HEK293 (cell line): ENCODE data around the gene ALS2.

Source experiments
- CTCF ChIP-seq: fragments of 450-650 bp; formaldehyde crosslinking; IDR thresholded peaks from 2 replicates; pipeline ENCODE4 v1.5.1; 2016; ENCODE audit warnings: missing biosample characterization, missing genetic modification characterization
- PRDM2 ChIP-seq: fragments of 450-650 bp; formaldehyde crosslinking; IDR thresholded peaks from 2 replicates; pipeline ENCODE4 v1.5.1; 2016; ENCODE audit warnings: missing biosample characterization, missing genetic modification characterization, borderline replicate concordance
- REPIN1 ChIP-seq: fragments of 450-650 bp; formaldehyde crosslinking; IDR thresholded peaks from 2 replicates; pipeline ENCODE4 v1.5.1; 2017; ENCODE audit warnings: missing biosample characterization, missing genetic modification characterization, low read depth
- REST ChIP-seq: fragments of 450-650 bp; formaldehyde crosslinking; IDR thresholded peaks from 2 replicates; pipeline ENCODE4 v1.5.1; 2016; ENCODE audit warnings: missing biosample characterization, missing genetic modification characterization
- SP2 ChIP-seq: fragments of 450-650 bp; formaldehyde crosslinking; IDR thresholded peaks from 2 replicates; pipeline ENCODE4 v1.5.1; 2016; ENCODE audit warnings: missing biosample characterization, missing genetic modification characterization
- TCF7L2 ChIP-seq: IDR thresholded peaks from 2 replicates; pipeline ENCODE4 v1.6.1; 2011; ENCODE audit warnings: low read depth, mild to moderate bottlenecking, inconsistent platforms, low read length, moderate library complexity, borderline replicate concordance
- ZBTB7A ChIP-seq: fragments of 450-650 bp; formaldehyde crosslinking; IDR thresholded peaks from 2 replicates; pipeline ENCODE4 v1.5.1; 2016; ENCODE audit warnings: low read depth, missing biosample characterization, missing genetic modification characterization
- ZNF26 ChIP-seq: fragments of 450-650 bp; formaldehyde crosslinking; IDR thresholded peaks from 2 replicates; pipeline ENCODE4 v1.5.1; 2016; ENCODE audit warnings: missing biosample characterization, missing genetic modification characterization
- ZNF274 ChIP-seq, 2 experiments: fragments of 200-500 bp in 1 of 2; fragments of 450-650 bp in 1 of 2; sonication (Bioruptor generic) in 1 of 2; formaldehyde crosslinking in 1 of 2; IDR thresholded peaks; 2 replicates each; pipeline versions ENCODE4 v1.5.1 to v1.6.1; 2014 to 2016; ENCODE audit warnings: borderline replicate concordance in 1 of 2, inconsistent platforms in 1 of 2, low read length in 1 of 2, missing biosample characterization in 1 of 2, missing genetic modification characterization in 1 of 2
- ZNF324 ChIP-seq: fragments of 450-650 bp; formaldehyde crosslinking; IDR thresholded peaks from 2 replicates; pipeline ENCODE4 v1.5.1; 2016; ENCODE audit warnings: missing biosample characterization, missing genetic modification characterization
- ZNF433 ChIP-seq: fragments of 450-650 bp; formaldehyde crosslinking; IDR thresholded peaks from 2 replicates; pipeline ENCODE4 v1.5.1; 2016; ENCODE audit warnings: missing biosample characterization, missing genetic modification characterization, low read depth
- ZNF513 ChIP-seq: fragments of 450-650 bp; IDR thresholded peaks from 2 replicates; pipeline ENCODE4 v1.5.1; 2018; ENCODE audit warnings: missing biosample characterization, missing genetic modification characterization
- ZNF555 ChIP-seq: fragments of 450-650 bp; formaldehyde crosslinking; conservative IDR thresholded peaks from 2 replicates; pipeline ENCODE4 v1.5.1; 2017; ENCODE audit warnings: missing biosample characterization, mild to moderate bottlenecking, missing genetic modification characterization, inconsistent platforms
- ZNF791 ChIP-seq: fragments of 450-650 bp; formaldehyde crosslinking; IDR thresholded peaks from 2 replicates; pipeline ENCODE4 v1.5.1; 2016; ENCODE audit warnings: missing biosample characterization, missing genetic modification characterization

- no peak for TF ChIP-seq REST
- TF ChIP-seq ZNF274 (IDR thresholded peaks at IDR 0.05; ENCODE audit: low read length): no peak
- TF ChIP-seq ZNF274 (tag by site-specific recombination; IDR thresholded peaks at IDR 0.05; ENCODE audit: borderline replicate concordance): no peak
- TF ChIP-seq CTCF (tag by site-specific recombination): no peak
- no peak for TF ChIP-seq ZNF555 (tag by site-specific recombination)
- TF ChIP-seq ZBTB7A (tag by site-specific recombination): no peak
- no peak for TF ChIP-seq TCF7L2
- TF ChIP-seq REPIN1 (tag by site-specific recombination): no peak
- no peak for TF ChIP-seq ZNF26 (tag by site-specific recombination)
- no peak for TF ChIP-seq PRDM2 (tag by site-specific recombination)
- no peak for TF ChIP-seq ZNF513
- no peak for TF ChIP-seq ZNF791 (tag by site-specific recombination)
- TF ChIP-seq ZNF433: no peak
- no peak for TF ChIP-seq SP2 (tag by site-specific recombination)
- no peak for TF ChIP-seq ZNF324 (tag by site-specific recombination)
These were observed 10.9 kb downstream of the ALS2 start for GRCh38 chr2:201769666-201770373.
